Measurements from ENCODE around the gene MAP3K15.
"Not testable (repeated sequence)": the region's sequence is repeated elsewhere in the genome, so short reads cannot be mapped to it uniquely, and the experiment has no call there.

DNA sequence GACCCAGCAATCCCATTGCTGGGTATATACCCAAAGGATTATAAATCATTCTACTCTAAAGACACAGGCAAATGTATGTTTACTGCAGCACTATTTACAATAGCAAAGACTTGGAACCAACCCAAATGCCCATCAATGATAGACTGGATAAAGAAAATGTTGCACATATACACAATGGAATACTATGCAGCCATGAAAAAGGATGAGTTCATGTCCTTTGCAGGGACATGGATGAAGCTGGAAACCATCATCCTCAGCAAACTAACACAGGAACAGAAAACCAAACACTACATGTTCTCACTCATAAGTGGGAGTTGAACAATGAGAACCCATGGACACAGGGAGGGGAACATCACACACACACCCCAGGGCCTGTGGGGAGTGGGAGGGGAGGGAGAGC, 3.5 kb downstream of the MAP3K15 start:
- TF ChIP-seq CTCF, POLR2A (IDR thresholded peaks at IDR 0.05): not testable (repeated sequence)

Measured in esophagus squamous epithelium (tissue), 4 donors.